Measurements from ENCODE around the gene PLEKHG4B. TPM values are rescaled to one million over a fixed set of nuclear protein-coding genes. Genes with fewer than 3 reads are reported as not detected.

The PLEKHG4B gene
- total RNA-seq, 1 experiment from 2014 or later: not detected

DNA sequence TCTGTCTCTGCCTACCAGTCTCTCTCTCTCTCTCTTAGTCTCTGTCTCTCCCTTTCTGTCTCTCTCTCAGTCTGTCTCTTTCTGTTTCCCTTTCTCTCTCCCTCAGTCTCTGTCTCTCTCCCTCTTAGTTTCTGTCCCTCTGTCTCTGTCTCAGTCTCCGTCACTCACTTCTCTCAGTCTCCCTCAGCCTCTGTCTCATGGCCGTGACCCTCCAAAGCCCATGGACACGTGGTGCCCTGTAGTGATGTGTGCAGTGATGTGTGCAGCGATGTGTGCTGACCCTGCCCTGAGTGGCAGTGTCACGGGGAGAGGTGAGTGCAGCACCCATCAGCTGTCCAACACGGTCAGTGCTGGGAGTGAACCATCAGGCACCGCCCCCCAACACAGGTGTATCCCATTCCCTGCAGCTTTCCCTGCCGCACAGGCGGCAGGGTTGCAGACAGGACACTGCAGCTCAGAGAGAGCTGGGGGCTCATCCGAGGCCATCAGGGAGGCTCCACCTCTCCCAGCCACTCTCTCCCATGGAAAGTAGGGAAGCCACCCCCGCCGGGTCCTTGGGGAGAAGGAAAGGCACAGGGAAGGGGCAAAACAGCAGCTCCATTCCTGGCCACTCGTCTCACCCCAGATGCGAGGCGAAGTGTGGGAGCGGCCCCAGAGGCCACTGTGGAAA lies 98.5 kb downstream of the PLEKHG4B start:
- H3K27me3 Mint-ChIP-seq (ENCODE audit: insufficient read depth, unreplicated experiment): peaks cover 12% of the 10 kb centered on the region
- no peaks in the 10 kb centered on the region for H3K36me3 Mint-ChIP-seq (ENCODE audit: insufficient read depth, unreplicated experiment)
- no peaks in the 10 kb centered on the region for H3K4me1 Mint-ChIP-seq (ENCODE audit: insufficient read depth, unreplicated experiment)
- H3K4me3 Mint-ChIP-seq (ENCODE audit: unreplicated experiment): no peak overlapping the region
- no peak overlapping the region for H3K27ac Mint-ChIP-seq (ENCODE audit: low read depth, unreplicated experiment)
- POLR2A ChIA-PET: interaction anchor here (0.9 kb wide), 1 partner anchor 28 kb away, joined by 3 read pairs; the partner anchor contains the start of genes CCDC127 and SDHA
- intact Hi-C loops (cut with micrococcal nuclease): no loop called here
- no TSS peak for BruUV-seq (replicated peaks)
- TF ChIP-seq, protein P1, sequence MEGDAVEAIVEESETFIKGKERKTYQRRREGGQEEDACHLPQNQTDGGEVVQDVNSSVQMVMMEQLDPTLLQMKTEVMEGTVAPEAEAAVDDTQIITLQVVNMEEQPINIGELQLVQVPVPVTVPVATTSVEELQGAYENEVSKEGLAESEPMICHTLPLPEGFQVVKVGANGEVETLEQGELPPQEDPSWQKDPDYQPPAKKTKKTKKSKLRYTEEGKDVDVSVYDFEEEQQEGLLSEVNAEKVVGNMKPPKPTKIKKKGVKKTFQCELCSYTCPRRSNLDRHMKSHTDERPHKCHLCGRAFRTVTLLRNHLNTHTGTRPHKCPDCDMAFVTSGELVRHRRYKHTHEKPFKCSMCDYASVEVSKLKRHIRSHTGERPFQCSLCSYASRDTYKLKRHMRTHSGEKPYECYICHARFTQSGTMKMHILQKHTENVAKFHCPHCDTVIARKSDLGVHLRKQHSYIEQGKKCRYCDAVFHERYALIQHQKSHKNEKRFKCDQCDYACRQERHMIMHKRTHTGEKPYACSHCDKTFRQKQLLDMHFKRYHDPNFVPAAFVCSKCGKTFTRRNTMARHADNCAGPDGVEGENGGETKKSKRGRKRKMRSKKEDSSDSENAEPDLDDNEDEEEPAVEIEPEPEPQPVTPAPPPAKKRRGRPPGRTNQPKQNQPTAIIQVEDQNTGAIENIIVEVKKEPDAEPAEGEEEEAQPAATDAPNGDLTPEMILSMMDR (IDR thresholded peaks at IDR 0.05; ENCODE audit: unreplicated experiment): no peak
- H3K9me3 Mint-ChIP-seq (ENCODE audit: unreplicated experiment): no peaks in the 10 kb centered on the region
- no peak for DNase-seq (ENCODE audit: unreplicated experiment)
- CTCF ChIA-PET: interaction anchor here (0.6 to 0.7 kb wide), 2 partner anchors 127 to 295 kb away, joined by 3 read pairs; no protein-coding TSS in a partner anchor

- no peaks in the 10 kb centered on the region for H3K36me3 Mint-ChIP-seq (ENCODE audit: insufficient read depth, unreplicated experiment)
- H3K27me3 Mint-ChIP-seq (ENCODE audit: insufficient read depth, unreplicated experiment): peaks cover 12% of the 10 kb centered on the region
- POLR2A ChIA-PET: interaction anchor here (0.9 kb wide), 1 partner anchor 27 kb away, joined by 3 read pairs; the partner anchor contains the start of genes CCDC127 and SDHA
- TF ChIP-seq, protein P1 (IDR thresholded peaks at IDR 0.05; ENCODE audit: unreplicated experiment): no peak
- no peak within 1 kb of the TSS for H3K4me3 Mint-ChIP-seq (ENCODE audit: unreplicated experiment)
- no peaks in the 10 kb centered on the region for H3K9me3 Mint-ChIP-seq (ENCODE audit: unreplicated experiment)
- no peaks in the 10 kb centered on the region for H3K4me1 Mint-ChIP-seq (ENCODE audit: insufficient read depth, unreplicated experiment)
- no peak for DNase-seq (ENCODE audit: unreplicated experiment)
- no TSS peak for BruUV-seq (replicated peaks)
- CTCF ChIA-PET: interaction anchor here (0.6 to 0.7 kb wide), 3 partner anchors 126 to 294 kb away, joined by 3 read pairs; no protein-coding TSS in a partner anchor
- no peak within 1 kb of the TSS for H3K27ac Mint-ChIP-seq (ENCODE audit: low read depth, unreplicated experiment)
- intact Hi-C loops (cut with micrococcal nuclease): no loop called here
Measured at GRCh38 chr5:191036-191948, 99.3 kb downstream of the PLEKHG4B start, which contains the start of gene LRRC14B. LRRC14B (plus strand) TSS chr5:191495; CDS start chr5:191539, 44 bp downstream.

DNA sequence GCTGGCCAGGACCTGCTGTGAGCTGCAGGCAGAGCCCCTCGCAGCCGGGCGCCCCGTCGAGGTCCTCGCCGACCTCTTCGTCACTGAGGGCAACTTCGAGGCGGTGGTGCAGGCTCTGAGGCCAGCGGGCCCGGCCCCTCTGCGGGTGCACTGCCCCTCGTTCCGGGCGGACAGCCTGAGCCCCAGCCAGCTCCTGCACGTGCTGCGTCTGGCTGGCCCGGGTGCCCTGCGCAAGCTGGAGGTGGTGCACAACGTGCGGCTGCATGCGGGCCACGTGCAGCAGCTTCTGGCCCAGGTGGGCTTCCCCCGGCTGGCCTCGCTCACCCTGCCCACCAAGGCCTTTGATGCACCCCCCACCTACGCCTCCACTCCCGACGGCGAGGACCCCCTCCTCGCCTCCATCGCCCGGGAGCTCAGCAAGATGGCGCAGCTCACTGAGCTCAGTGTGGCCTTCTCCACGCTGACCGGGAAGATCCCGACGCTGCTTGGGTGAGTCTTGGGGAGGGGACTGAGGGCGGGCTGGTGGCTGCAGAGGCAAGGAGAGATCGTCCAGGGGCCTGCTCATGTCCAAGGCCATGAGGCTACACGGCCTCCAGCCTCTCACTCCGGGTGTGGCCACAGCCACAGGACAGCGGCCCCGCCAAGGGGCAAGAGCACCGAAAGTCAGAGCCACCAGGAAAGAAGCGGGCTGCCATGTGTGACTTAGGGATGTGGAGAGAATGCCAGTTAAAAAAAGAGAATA lies 100.2 kb downstream of the PLEKHG4B start:
- no TSS peak for BruUV-seq (replicated peaks)
- TF ChIP-seq, protein P1 (IDR thresholded peaks at IDR 0.05; ENCODE audit: unreplicated experiment): no peak
- no peaks in the 10 kb centered on the region for H3K36me3 Mint-ChIP-seq (ENCODE audit: insufficient read depth, unreplicated experiment)
- no peaks in the 10 kb centered on the region for H3K9me3 Mint-ChIP-seq (ENCODE audit: unreplicated experiment)
- H3K27me3 Mint-ChIP-seq (ENCODE audit: insufficient read depth, unreplicated experiment): peaks cover 12% of the 10 kb centered on the region
- no peak for DNase-seq (ENCODE audit: unreplicated experiment)
- H3K27ac Mint-ChIP-seq (ENCODE audit: low read depth, unreplicated experiment): no peak overlapping the region
- intact Hi-C loops (cut with micrococcal nuclease): no loop called here
- H3K4me3 Mint-ChIP-seq (ENCODE audit: unreplicated experiment): no peak overlapping the region
- ChIA-PET POLR2A (interaction anchor here (0.7 kb wide), 1 partner anchor 27 kb away, joined by 3 read pairs; no protein-coding TSS in a partner anchor), CTCF (interaction anchor here (0.6 kb wide), 1 partner anchor 203 kb away, joined by 3 read pairs; no protein-coding TSS in a partner anchor)
- H3K4me1 Mint-ChIP-seq (ENCODE audit: insufficient read depth, unreplicated experiment): no peaks in the 10 kb centered on the region

All from MCF 10A (cell line).